ENCODE data around the gene RNF180. TPM values are rescaled to one million over a fixed set of nuclear protein-coding genes. Genes with fewer than 3 reads are reported as not detected.
"Not testable (repeated sequence)": the region's sequence is repeated elsewhere in the genome, so short reads cannot be mapped to it uniquely, and the experiment has no call there.

Gene RNF180
- total RNA-seq, 2 donors from 2014 or later = 2.0 to 3.5 TPM

DNA sequence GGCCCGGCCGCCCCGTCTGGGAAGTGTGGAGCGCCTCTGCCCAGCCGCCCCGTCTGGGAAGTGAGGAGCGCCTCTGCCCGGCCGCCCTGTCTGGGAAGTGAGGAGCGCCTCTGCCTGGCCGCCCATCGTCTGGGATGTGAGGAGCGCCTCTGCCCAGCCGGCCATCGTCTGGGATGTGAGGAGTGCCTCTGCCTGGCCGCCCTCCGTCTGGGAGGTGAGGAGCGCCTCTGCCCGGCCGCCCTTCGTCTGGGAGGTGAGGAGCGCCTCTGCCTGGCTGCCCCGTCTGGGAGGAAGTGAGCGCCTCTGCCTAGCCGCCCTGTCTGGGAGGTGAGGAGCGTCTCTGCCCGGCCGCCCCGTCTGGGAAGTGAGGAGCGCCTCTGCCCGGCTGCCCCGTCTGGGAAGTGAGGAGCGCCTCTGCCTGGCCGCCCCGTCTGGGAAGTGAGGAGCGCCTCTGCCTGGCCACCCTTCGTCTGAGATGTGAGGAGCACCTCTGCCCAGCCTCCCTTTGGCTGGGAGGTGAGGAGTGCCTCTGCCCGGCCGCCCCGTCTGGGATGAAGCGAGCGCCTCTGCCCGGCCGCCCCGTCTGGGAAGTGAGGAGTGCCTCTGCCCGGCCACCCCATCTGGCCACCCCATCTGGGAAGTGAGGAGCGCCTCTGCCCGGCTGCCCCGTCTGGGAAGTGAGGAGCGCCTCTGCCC, 59.8 kb downstream of the RNF180 start:
- DNase-seq; ATAC-seq; intact Hi-C loops (cut with DNase I, micrococcal nuclease): not testable (repeated sequence)

DNA sequence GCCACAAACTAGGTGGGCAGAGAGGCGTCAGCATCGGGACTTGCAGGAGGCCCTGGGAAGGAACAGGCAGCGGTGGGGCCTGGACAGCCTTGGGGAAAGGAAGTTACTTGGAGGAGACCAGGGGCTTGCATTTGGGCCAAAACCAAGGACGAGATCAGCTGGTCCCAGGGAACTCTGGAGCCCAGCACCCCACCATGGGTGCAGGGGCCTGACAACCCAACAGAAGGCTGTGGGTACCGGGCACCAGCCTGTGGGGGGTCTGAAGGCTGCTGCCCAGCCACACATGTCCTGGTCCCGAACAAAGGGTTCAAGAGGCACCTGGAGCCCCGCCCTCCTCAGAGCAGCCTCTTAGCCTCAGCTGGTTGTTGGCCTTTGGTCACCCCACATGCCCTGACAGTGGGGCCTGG, 61.5 kb downstream of the RNF180 start:
- ATAC-seq; DNase-seq; intact Hi-C loops (cut with DNase I, micrococcal nuclease): not testable (repeated sequence)

DNA sequence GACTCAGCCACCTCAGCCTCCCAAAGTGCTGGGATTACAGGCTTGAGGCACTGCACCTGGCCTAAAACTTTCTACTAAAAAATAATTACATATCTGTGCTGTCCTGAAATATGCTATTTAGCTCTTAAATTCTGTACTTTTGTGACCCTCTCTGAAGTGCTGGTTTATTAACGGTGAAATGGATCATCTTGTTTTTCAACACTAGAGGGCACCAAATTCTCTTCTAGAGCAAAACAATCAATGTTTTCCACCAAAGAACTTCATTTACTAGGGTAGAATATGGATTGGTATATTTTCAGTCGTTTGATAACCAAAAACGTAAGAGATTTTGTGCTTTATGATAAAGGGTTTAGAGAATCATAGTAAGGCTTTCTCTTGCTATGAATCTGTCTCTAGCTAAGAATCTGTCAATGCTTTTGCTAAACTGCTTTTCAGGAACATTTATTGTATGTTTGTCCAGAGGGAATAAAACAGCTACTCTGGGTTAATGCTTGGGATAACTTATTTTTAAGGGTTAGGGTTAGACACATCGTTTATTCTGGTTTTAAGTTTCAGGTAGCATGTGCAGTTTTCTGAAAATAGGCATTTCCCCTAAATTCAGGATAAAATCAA, 63.6 kb downstream of the RNF180 start:
- ATAC-seq = no peak
- intact Hi-C loops (cut with DNase I, micrococcal nuclease) = loop anchor here in 1 of 2 donors (2.0 kb wide), 1 partner anchor 384 kb away; no protein-coding TSS in a partner anchor
- DNase-seq = no peak

DNA sequence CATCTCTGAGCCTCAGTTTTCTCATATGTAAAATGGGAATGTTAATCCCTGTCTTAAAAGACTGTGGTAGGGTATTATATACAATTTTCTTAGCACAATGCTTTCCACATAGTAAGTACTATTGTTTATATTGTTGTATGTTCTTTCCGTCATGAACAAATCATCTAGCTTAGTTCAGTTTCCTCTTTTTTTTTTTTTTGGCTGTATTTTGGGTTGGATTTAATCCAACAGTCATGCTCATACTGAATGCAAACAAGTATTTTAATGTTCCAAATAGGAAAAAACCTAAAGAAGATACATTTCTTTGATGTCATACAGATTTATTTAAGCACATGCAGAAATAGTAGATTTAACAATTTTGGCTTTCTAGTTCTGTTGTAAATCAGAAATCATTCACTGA, 95.1 kb downstream of the RNF180 start:
- no peak for DNase-seq
- ATAC-seq = no peak
- intact Hi-C loops (cut with DNase I, micrococcal nuclease) = no loop called here

DNA sequence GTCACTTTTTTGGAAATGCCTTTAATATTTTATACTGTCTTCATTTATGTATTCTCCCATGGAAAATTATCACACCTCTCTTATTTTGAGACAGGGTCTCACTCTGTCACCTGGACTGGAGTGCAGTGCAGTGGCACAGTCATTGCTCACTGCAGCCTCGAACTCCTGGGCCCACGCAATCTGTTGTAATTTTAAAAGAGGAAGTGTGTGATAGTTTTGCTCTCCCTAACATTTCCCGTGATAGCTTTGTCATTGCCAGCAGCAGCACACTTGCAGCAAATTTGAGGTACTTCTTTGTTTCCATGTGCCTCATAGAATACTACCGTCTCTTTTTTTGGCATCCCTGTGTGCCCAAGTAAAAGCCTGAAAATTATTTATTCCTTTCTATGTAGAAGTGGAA, 103.5 kb downstream of the RNF180 start:
- no peak for ATAC-seq
- DNase-seq = no peak
- intact Hi-C loops (cut with DNase I, micrococcal nuclease) = no loop called here

DNA sequence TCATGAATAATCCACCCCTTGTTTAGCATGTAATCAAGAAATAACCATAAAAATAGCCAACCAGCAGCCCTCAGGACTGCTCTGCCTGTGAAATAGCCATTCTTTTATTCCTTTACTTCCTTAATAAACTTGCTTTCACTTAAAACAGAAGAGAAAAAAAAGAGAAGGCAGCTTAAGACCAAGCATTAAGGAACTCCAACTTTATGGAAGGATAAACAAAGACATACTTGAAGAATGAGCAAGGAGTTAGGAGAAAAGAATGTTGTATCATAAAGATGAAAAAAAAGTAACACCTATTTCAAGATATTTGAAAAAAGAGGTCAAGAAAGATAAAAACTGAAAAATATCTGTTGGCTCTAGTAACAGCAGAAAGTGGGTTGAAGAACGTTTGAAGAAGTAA, 107.6 kb downstream of the RNF180 start:
- intact Hi-C loops (cut with DNase I, micrococcal nuclease) = no loop called here
- no peak for ATAC-seq
- DNase-seq = no peak

DNA sequence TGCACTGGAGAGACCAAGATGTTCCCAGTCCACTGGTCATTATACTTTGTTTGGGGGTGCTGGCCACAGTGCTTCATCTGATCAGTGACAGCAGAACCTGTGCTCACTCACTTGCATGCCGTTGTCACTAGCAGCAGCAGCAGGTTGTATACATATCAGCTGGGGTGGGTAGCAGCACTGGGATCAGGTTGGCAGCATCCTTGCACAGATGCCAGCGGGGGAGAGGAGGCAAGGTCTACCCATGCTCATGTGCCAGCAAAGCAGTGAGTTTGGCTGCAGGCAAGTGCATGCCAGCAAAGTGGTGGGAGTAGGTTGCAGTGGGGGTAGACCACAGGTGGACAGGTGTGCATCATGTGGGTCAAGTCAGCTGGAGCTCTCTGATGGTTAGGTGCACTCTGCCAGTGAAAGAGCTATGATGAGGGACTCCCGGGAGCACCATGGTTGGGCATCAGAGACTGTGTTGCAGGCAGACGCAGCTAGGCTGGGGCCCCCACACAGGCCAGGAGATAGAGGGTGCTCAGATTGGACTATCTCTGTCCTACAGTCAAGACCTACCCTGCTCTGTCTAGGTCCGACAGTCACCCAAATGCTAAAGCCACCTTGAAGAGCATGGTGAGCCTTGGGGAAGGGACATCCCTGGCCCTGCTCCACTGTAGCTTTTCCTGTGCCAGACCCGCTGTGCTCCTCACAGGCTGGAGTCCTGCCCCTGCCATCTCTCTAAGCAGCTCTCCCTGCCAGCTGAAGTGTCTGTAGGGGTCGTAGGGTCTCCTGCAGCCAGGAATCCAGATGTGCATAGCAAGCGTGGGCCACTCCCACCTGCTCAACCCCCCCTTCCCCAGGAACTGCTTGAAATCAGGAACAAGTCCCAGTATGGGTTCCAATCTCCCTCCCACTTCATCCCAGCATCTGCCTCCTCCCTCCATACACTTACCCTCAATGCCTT, 119.8 kb downstream of the RNF180 start:
- ATAC-seq = no peak
- DNase-seq = no peak
- intact Hi-C loops (cut with DNase I, micrococcal nuclease) = no loop called here

DNA sequence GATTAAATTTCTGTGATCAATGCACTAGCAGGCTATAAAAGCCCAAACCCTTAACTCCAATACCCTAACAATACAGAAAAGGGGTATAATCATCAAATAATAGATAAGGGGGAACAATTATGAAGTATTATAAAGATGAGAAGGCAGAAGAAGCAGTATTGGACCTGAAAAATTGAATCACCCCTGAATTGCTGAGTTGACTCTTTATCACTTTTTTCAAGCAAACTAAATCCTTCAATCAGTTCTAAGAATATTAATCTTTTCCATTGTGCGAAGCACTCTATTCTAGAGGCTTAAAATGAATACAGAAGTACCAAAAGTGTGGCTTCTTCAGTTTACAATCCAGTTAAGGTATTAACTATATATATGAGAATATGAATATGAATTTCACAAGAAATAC, 120.7 kb downstream of the RNF180 start:
- no peak for ATAC-seq
- no peak for DNase-seq
- intact Hi-C loops (cut with DNase I, micrococcal nuclease) = no loop called here

DNA sequence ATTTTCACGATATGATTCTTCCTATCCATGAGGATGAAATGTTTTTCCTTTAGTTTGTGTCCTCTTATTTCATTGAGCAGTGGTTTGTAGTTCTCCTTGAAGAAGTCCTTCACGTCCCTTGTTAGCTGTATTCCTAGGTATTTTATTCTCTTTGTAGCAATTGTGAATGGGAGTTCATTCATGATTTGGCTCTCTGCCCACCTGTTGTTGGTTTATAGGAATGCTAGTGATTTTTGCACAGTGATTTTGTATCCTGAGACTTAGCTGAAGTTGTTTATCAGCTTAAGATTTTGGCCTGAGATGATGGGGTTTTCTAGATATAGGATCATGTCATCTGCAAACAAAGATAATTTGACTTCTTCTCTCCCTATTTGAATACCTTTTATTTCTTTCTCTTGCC, 122.9 kb downstream of the RNF180 start:
- intact Hi-C loops (cut with DNase I, micrococcal nuclease); DNase-seq; ATAC-seq: not testable (repeated sequence)

DNA sequence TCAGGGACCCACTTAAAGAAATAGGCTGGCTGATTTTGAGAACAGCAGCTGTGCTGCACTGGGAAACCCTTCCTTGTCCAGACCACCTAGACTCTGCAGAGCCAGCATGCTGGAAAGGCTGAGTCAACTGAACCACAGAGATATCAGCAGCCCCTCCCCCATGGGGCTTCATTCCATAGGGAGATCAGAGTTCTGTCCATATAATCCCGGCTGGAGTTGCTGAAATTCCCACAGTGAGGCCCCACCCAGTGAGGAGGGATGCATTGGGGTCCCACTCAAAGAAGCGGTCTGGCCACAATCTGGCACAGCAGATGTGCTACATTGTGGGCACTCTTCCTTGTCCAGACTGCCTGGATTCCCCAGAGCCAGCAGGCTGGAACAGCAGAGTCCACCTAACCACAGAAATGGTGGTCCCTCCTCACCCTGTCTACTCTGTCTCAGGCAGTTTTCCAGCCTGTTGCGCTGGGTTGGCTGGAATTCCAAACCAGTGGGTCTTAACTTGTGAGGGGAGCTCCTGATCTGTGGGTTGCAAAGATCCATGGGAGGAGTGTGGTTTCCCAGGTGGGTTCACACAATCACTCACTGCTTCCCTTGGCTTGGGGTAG, 127.1 kb downstream of the RNF180 start:
- DNase-seq = no peak
- intact Hi-C loops (cut with DNase I, micrococcal nuclease) = no loop called here
- no peak for ATAC-seq

DNA sequence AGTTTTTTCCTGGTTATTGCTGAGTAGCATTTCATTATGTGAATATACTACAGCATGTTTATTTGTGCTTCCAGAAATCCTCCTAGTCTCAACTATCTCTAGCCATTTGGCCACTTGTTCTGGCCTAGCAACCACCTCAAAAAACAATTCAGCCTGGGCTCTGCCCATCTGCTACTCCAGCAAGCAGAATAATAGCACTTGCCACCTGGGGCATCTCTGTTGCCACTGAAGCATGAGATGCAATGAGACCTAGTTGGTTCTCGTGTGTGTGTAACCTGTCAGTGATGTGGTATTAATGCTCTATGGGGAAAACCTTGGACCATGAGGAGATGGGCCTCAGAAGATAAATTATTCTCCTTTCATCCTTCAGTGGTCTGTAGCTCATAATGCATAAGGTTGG, 129.5 kb downstream of the RNF180 start:
- DNase-seq = no peak
- intact Hi-C loops (cut with DNase I, micrococcal nuclease) = no loop called here
- ATAC-seq = no peak

DNA sequence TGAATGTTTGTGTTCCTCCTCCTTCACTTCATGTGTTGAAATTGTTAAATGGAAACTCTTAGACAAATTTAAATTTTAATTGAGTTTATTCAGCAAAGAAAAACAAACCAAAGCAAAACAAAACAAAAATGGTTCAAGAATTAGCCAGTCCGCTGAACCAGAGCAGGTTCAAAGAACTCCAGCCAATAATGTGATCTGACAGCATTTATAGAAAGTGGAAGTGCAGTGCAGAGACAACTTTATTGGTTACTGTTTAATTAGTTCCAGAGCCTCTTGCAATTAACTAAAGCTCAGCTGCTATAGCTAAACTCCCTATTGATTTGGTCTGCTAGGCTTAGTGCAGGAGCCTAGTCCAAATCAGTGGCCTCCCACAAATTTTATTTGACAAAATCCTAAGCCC, 132.9 kb downstream of the RNF180 start:
- ATAC-seq (no peak), DNase-seq (no peak)
- intact Hi-C loops (cut with DNase I, micrococcal nuclease) = no loop called here

DNA sequence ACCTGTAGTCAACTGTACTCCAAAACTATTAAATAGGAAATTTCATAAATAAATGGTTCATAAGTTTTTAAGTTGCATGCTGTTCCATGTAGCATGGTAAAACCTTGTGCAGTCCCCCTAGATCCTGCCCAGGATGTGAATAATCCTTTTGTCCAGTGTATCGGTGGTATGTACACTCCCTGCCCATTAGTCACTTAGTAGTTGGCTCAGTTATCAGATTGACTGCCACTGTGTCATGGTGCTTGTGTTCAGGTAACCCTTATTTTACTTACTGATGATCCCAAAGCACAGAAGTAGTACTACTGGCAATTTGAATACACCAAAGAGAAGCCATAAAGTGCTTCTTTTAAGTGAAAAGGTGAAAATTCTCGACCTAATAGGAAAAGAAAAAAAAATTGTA, 134.2 kb downstream of the RNF180 start:
- no peak for DNase-seq
- intact Hi-C loops (cut with DNase I, micrococcal nuclease) = no loop called here
- no peak for ATAC-seq

DNA sequence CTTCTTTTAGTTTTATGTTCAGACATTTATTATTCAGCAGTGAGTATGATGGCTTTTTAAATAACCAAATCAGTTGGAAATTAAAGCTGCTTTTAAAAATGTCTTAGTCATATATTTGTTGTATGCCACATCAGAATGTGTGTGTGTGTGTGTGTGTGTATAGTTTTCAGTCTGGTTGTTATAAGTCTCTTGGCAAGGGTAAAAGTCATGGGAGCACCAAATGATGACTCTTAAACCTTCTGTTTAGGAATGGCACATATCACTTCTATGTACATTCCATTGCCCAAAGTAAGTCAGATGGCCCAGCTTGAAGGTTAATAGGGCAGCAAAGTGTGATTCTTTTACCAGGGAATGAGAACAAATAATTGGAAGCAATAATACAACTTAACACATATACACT, 135.9 kb downstream of the RNF180 start:
- DNase-seq (no peak), ATAC-seq (no peak)
- intact Hi-C loops (cut with DNase I, micrococcal nuclease) = no loop called here

DNA sequence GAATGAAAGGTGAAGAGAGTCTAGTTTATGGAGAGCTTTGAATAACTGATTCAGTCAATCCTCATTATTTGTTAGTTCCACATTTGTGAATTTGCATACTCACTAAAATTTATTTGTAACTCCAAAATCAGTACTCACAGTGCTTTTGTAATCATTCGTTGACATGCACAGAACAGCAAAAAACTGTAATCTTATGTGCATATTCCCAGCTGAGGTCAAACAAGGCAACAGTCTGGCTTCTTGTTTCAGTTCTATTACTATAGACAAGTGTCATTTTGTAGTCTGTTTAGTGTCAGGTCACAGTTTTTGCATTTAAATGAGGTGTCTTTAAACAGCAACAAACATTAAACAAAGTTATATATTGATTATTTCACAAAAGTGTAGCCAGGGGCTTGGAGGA, 142.5 kb downstream of the RNF180 start:
- intact Hi-C loops (cut with DNase I, micrococcal nuclease) = no loop called here
- DNase-seq = no peak
- no peak for ATAC-seq

DNA sequence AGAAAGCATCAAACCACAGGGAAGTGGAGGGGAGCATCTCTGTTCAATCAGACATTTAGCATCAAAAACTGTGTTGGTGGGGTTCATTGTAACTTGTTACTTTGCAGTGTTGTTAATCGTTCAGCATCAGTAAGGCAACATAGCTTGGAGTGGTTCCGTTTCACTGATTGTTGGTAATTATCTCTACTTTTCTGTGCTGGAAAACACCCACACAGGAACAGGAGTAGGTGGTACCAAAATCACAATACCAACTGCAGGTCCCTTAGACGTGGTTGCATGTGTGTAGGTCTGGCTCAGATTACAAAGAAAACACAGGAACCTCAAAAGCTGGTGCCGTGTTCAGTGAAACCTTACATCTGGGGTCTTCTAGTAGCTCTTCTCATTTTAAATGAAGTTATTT, 146.8 kb downstream of the RNF180 start:
- intact Hi-C loops (cut with DNase I, micrococcal nuclease) = no loop called here
- DNase-seq = no peak
- no peak for ATAC-seq

DNA sequence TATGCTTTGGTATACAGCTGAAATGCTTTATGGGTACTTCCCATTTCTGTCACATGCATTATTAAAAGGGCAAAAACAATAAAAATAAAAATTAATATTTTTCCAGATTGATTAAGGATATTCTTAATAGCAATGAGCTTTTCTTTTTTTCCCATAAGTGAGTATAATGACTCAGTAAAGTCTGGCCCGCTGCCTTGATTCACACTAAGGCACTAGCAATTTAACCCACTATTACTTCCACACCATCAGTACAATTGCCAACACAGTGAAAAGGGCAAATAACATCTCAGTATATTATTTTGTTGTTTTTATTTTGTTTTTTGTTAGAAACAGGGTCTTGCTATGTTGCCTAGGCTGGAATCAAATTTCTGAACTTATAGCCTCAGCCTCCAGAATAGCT, 150.1 kb downstream of the RNF180 start:
- ATAC-seq = no peak
- no peak for DNase-seq
- intact Hi-C loops (cut with DNase I, micrococcal nuclease) = no loop called here

DNA sequence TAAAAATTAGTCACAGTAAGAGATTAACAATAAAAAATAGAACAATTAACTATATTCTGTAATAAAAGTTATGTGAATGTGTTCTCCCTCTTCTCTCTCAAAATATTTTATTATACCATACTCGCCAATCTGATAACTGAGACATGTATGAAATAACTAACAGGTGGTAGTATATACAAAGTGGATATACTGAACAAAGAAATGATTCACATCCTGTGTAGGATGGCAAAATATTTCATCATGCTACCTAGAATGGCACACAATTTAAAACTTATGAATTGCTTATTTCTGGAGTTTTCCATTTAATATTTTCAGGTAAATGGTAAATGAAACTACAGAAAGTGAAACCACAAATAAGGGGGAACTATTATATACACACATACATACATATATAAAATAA, 152.5 kb downstream of the RNF180 start:
- DNase-seq (no peak), ATAC-seq (no peak)
- intact Hi-C loops (cut with DNase I, micrococcal nuclease) = no loop called here

DNA sequence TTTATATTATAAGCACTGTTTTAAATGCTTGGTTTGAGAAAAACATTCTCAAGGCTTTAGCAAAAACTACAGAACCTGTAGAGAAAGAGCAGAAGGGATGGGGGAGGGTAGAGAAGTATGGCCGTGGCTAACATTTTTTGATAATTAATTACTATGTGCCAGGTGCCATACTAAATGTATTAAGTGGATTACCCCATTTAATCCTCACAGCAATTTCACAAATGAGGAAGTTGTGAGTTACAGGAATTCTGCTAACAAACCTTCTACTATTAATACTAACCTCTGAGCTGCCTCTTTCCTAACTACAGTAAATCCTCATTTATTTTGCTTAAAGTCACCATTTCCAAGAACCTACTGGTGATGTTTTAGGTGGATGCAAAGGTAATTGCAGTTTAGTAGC, 157.9 kb downstream of the RNF180 start:
- intact Hi-C loops (cut with DNase I, micrococcal nuclease) = no loop called here
- DNase-seq = no peak
- ATAC-seq = no peak
